Glutamatergic neuron (in vitro differentiated cells): ENCODE measurements around the gene DTWD2. TPM values are rescaled to one million over a fixed set of nuclear protein-coding genes. Genes with fewer than 3 reads are reported as not detected.
"Not testable (repeated sequence)": the region's sequence is repeated elsewhere in the genome, so short reads cannot be mapped to it uniquely, and the experiment has no call there.

Experiments
- DNase-seq: peaks from one replicate; pipeline ENCODE4 v3.0.0; 2022
- H3K27ac Mint-ChIP-seq: one replicate; pipeline ENCODE4 v1.8.0; 2020; ENCODE audit warnings: mild to moderate bottlenecking, mixed read lengths, inconsistent platforms; ENCODE audit not compliant: unreplicated experiment
- H3K27me3 Mint-ChIP-seq: one replicate; pipeline ENCODE4 v1.8.0; 2020; ENCODE audit warnings: mild to moderate bottlenecking, moderate library complexity, mixed read lengths, inconsistent platforms; ENCODE audit not compliant: unreplicated experiment
- H3K36me3 Mint-ChIP-seq: one replicate; pipeline ENCODE4 v1.8.0; 2020; ENCODE audit warnings: mild to moderate bottlenecking, mixed read lengths, inconsistent platforms; ENCODE audit not compliant: unreplicated experiment
- H3K4me1 Mint-ChIP-seq: one replicate; pipeline ENCODE4 v1.8.0; 2020; ENCODE audit warnings: mild to moderate bottlenecking, low read depth, mixed read lengths, inconsistent platforms; ENCODE audit not compliant: unreplicated experiment
- H3K4me3 Mint-ChIP-seq: one replicate; pipeline ENCODE4 v1.8.0; 2020; ENCODE audit warnings: mild to moderate bottlenecking, mixed read lengths, inconsistent platforms; ENCODE audit not compliant: unreplicated experiment
- H3K9me3 Mint-ChIP-seq: one replicate; pipeline ENCODE4 v1.8.0; 2020; ENCODE audit warnings: mild to moderate bottlenecking, moderate library complexity, mixed read lengths, inconsistent platforms; ENCODE audit not compliant: unreplicated experiment
- total RNA-seq: library from RNA; stranded (reverse); fragmentation: NEBNext Ultra II Directional; extraction: Animal tissue kit (Norgen Biotek cat#: 25700); gene quantifications from one replicate; pipeline ENCODE4 v1.2.1, GENCODE V29; 2021; ENCODE audit not compliant: unreplicated experiment
- TF ChIP-seq, protein P1 (sequence below): fragments of 200-600 bp; sonication (generic); IDR thresholded peaks from one replicate; pipeline ENCODE4 v1.5.0; 2021; ENCODE audit not compliant: partially characterized antibody, unreplicated experiment

The DTWD2 gene
- total RNA-seq, 1 donor from 2014 or later: 1.6 TPM

DNA sequence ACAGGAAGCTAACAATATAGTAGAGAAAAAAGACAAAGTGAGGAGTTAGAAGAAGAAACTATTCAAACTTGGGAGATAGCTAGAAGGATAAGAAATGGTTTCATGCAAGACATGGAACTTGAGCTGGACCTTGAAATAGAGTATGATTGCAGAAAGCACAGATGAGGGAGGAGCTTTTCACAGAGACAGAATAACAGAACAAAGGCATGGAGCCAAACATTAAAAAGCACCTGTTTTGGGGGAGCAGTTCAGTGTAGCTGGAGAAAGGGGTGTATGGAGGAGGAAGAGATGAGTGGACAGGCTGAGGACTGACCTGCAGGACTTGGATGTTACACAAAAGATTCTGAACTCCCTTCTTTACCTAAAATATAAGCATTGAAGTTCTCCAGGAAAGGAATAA is 25.2 kb downstream of the DTWD2 start:
- Mint-ChIP-seq H3K36me3 (peaks cover 13% of the 10 kb centered on the region), H3K27ac (no peak overlapping the region), H3K4me1 (no peaks in the 10 kb centered on the region)

GRCh38 chr5:118960557-118960956 is 27.8 kb downstream of the DTWD2 start:
- TF ChIP-seq, protein P1, sequence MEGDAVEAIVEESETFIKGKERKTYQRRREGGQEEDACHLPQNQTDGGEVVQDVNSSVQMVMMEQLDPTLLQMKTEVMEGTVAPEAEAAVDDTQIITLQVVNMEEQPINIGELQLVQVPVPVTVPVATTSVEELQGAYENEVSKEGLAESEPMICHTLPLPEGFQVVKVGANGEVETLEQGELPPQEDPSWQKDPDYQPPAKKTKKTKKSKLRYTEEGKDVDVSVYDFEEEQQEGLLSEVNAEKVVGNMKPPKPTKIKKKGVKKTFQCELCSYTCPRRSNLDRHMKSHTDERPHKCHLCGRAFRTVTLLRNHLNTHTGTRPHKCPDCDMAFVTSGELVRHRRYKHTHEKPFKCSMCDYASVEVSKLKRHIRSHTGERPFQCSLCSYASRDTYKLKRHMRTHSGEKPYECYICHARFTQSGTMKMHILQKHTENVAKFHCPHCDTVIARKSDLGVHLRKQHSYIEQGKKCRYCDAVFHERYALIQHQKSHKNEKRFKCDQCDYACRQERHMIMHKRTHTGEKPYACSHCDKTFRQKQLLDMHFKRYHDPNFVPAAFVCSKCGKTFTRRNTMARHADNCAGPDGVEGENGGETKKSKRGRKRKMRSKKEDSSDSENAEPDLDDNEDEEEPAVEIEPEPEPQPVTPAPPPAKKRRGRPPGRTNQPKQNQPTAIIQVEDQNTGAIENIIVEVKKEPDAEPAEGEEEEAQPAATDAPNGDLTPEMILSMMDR: no peak
- H3K27me3 Mint-ChIP-seq: peaks cover 7% of the 10 kb centered on the region

More for the DNA sequence above, 25.2 kb downstream of the DTWD2 start:
- no peak for DNase-seq
- no peak overlapping the region for H3K4me3 Mint-ChIP-seq
- peaks cover 18% of the 10 kb centered on the region for H3K9me3 Mint-ChIP-seq
- TF ChIP-seq, protein P1: no peak
- H3K27me3 Mint-ChIP-seq: peaks cover 10% of the 10 kb centered on the region

DNA sequence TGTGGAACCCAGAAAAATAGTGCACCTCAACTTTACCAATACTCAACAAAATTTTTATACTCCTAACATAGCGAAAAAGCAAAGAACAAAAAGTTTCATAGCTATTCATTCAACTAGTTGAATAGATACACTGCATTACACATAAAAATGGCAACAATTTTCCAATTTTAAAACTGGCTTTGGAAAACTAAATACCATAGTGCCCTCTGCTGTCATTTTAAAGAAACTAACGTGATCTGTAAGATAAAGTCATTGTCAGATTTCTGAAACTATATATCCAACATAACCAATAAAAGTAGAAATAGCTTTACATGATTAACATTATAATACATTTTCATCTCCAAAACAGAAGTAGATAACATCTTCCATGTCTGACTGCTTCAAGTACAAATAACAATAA is 31.6 kb downstream of the DTWD2 start:
- Mint-ChIP-seq H3K4me1 (no peaks in the 10 kb centered on the region), H3K27ac (no peak overlapping the region), H3K9me3 (peaks cover 4% of the 10 kb centered on the region), H3K36me3 (peaks cover 8% of the 10 kb centered on the region), H3K27me3 (peaks cover 3% of the 10 kb centered on the region), H3K4me3 (no peak overlapping the region)
- TF ChIP-seq, protein P1: no peak
- DNase-seq: no peak

More at GRCh38 chr5:118960557-118960956, 27.8 kb downstream of the DTWD2 start:
- H3K36me3 Mint-ChIP-seq: peaks cover 13% of the 10 kb centered on the region
- H3K27ac Mint-ChIP-seq: no peak overlapping the region
- H3K9me3 Mint-ChIP-seq: peaks cover 15% of the 10 kb centered on the region
- DNase-seq: no peak
- no peaks in the 10 kb centered on the region for H3K4me1 Mint-ChIP-seq
- H3K4me3 Mint-ChIP-seq: no peak overlapping the region

DNA sequence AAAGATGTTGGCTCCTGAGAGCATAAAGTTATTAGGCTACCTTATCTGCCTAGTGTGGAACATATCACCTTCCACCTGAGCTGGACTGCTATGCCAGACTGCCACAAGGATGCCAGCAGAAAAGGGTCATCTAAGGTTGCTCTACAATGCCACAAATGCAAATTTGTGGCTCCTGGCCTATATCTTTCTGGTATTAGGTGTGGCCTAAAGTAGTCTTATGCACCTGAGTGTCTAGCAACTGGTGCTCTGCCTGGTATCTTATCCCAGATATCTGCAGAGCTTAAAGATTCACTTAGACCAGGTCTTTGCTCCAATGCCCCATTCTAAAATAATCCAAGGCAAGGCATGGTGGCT is 34.7 kb downstream of the DTWD2 start:
- Mint-ChIP-seq H3K9me3 (no peaks in the 10 kb centered on the region), H3K27me3 (peaks cover 2% of the 10 kb centered on the region), H3K27ac (no peak overlapping the region), H3K36me3 (no peaks in the 10 kb centered on the region), H3K4me3 (no peak overlapping the region), H3K4me1 (no peaks in the 10 kb centered on the region)
- no peak for DNase-seq
- TF ChIP-seq, protein P1: no peak

GRCh38 chr5:118952992-118953651 is 35.2 kb downstream of the DTWD2 start:
- H3K27me3 Mint-ChIP-seq: peaks cover 2% of the 10 kb centered on the region
- DNase-seq: no peak
- H3K9me3 Mint-ChIP-seq: no peaks in the 10 kb centered on the region
- no peak overlapping the region for H3K4me3 Mint-ChIP-seq
- H3K36me3 Mint-ChIP-seq: no peaks in the 10 kb centered on the region
- TF ChIP-seq, protein P1: no peak
- H3K4me1 Mint-ChIP-seq: no peaks in the 10 kb centered on the region
- no peak overlapping the region for H3K27ac Mint-ChIP-seq

DNA sequence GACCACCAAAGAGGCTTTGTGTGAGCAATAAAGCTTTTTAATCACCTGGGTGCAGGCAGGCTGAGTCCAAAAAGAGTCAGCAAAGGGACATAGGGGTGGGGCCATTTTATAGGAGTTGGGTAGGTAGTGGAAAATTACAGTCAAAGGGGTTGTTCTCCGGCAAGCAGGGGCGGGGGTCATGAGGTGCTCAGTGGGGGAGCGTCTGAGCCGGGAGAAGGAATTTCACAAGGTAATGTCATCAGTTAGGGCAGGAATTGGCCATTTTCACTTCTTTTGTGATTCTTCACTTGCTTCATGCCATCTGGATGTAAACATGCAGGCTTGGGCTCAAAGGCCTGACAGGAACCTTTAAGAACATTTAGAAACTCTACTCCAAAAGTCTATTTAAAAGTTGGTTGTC is 36.0 kb downstream of the DTWD2 start:
- H3K9me3 Mint-ChIP-seq, H3K4me3 Mint-ChIP-seq, H3K27me3 Mint-ChIP-seq, H3K4me1 Mint-ChIP-seq, H3K27ac Mint-ChIP-seq, H3K36me3 Mint-ChIP-seq, DNase-seq: not testable (repeated sequence)

DNA sequence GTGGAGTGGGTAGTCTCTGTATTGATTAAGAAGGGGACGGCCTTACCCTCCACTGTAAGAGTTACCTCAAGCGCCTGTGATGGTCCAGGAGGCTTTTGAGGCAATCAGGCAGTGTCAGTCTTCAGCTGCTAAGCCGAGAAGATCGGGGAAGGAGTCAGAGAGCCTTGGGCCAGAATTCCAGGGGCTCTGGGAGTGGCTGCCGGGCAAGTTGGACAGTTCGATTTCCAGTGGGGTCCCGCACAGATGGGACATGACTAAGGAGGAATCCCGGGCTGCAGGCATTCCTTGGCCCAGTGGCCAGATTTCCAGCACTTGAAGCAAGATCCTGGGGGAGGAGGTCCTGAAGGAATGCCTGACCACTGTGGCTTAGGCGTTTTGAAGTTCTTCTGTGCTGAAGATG is 38.0 kb downstream of the DTWD2 start:
- H3K9me3 Mint-ChIP-seq, H3K36me3 Mint-ChIP-seq, DNase-seq, H3K4me3 Mint-ChIP-seq, H3K27me3 Mint-ChIP-seq, H3K27ac Mint-ChIP-seq, H3K4me1 Mint-ChIP-seq: not testable (repeated sequence)
